GM19351 (cell line): ENCODE measurements around the gene CIPC.
A peak's percentile ranks its signal among the peaks of the same experiment; 100 is the strongest.

Experiments
- ATAC-seq: cut with Tn5 transposase; IDR thresholded peaks from one replicate; pipeline ENCODE4 v1.9.1; 2021; ENCODE audit warnings: mild to moderate bottlenecking, moderate library complexity; ENCODE audit not compliant: unreplicated experiment

Gene CIPC

GRCh38 chr14:77097700-77098528 lies at the start of gene CIPC:
CIPC (plus strand) TSS chr14:77098258; CDS start chr14:77105709, 7,451 bp downstream.
- peak; percentile 78 for ATAC-seq

GRCh38 chr14:77051116-77051515 lies 46.9 kb upstream of the CIPC start:
- no peak for ATAC-seq

- no peak for ATAC-seq
These were observed 45.6 kb upstream of the CIPC start for GRCh38 chr14:77052281-77053044.

GRCh38 chr14:77053046-77053841 lies 44.8 kb upstream of the CIPC start:
- no peak for ATAC-seq

- no peak for ATAC-seq
These were observed 42.8 kb upstream of the CIPC start for GRCh38 chr14:77055306-77055705.

- no peak for ATAC-seq
These were observed 42.1 kb upstream of the CIPC start for GRCh38 chr14:77055981-77056380.

- no peak for ATAC-seq
These were observed 39.9 kb upstream of the CIPC start for GRCh38 chr14:77058117-77058516.

- no peak for ATAC-seq
These were observed 39.3 kb upstream of the CIPC start for GRCh38 chr14:77058785-77059184.

- no peak for ATAC-seq
These were observed 38.7 kb upstream of the CIPC start for GRCh38 chr14:77059276-77059915.

- ATAC-seq: no peak
These were observed 36.3 kb upstream of the CIPC start for GRCh38 chr14:77061630-77062257.

GRCh38 chr14:77062261-77062660 lies 35.8 kb upstream of the CIPC start:
- no peak for ATAC-seq

GRCh38 chr14:77063571-77064171 lies 34.4 kb upstream of the CIPC start:
- ATAC-seq: no peak

GRCh38 chr14:77064521-77065178 lies 33.4 kb upstream of the CIPC start:
- no peak for ATAC-seq

- ATAC-seq: peak; percentile 51
These were observed 32.0 kb upstream of the CIPC start for GRCh38 chr14:77065851-77066577.

GRCh38 chr14:77066578-77067172 lies 31.4 kb upstream of the CIPC start:
- no peak for ATAC-seq

GRCh38 chr14:77067632-77068516 lies 30.2 kb upstream of the CIPC start:
- peak; percentile 60 for ATAC-seq

- no peak for ATAC-seq
These were observed 29.4 kb upstream of the CIPC start for GRCh38 chr14:77068517-77069200.
